Breast epithelium (tissue), 4 donors: Measurements from ENCODE around the gene NFAT5. TPM values are rescaled to one million over a fixed set of nuclear protein-coding genes. Genes with fewer than 3 reads are reported as not detected.

Source experiments
- DNase-seq, 2 donors: peaks; one replicate each; pipeline ENCODE4 v3.0.0-alpha.2; 2019; ENCODE audit warnings: low spot score in 2 of 2
- H3K27ac ChIP-seq, 2 donors: fragments of 200-600 bp; sonication (generic) in 1 of 2; one replicate each; pipeline ENCODE4 v1.5.1; 2016 to 2019; ENCODE audit warnings: mild to moderate bottlenecking in 1 of 2
- H3K27me3 ChIP-seq, 2 donors: fragments of 200-600 bp; sonication (generic) in 1 of 2; one replicate each; pipeline versions ENCODE4 v1.5.1 to v1.6.0; 2017 to 2019; ENCODE audit warnings: control low read depth in 1 of 2, mild to moderate bottlenecking in 1 of 2
- H3K36me3 ChIP-seq: fragments of 200-600 bp; one replicate; pipeline ENCODE4 v1.5.1; 2019
- H3K4me1 ChIP-seq, 2 donors: fragments of 200-600 bp; sonication (generic); one replicate each; pipeline ENCODE4 v1.5.1; 2016 to 2019; ENCODE audit warnings: control low read depth in 1 of 2
- H3K4me3 ChIP-seq, 3 donors: fragments of 200-600 bp; sonication (generic); 1 replicate in 2 of 3; 2 replicates in 1 of 3; pipeline ENCODE4 v1.5.1; 2016 to 2019; ENCODE audit warnings: mild to moderate bottlenecking in 3 of 3, moderate library complexity in 2 of 3
- H3K9me3 ChIP-seq, 2 donors: fragments of 200-600 bp; sonication (generic) in 1 of 2; one replicate each; pipeline ENCODE4 v1.5.1; 2016 to 2019; ENCODE audit warnings: control low read depth in 1 of 2
- POLR2A ChIP-seq: fragments of 450-650 bp; IDR thresholded peaks from one replicate; pipeline ENCODE4 v1.6.1; 2016; ENCODE audit warnings: antibody characterized with exemption, mild to moderate bottlenecking, moderate library complexity
- POLR2AphosphoS5 ChIP-seq, 3 donors: sonication (generic); formaldehyde crosslinking; IDR thresholded peaks; one replicate each; pipeline ENCODE4 v1.6.1; 2017; ENCODE audit warnings: antibody characterized with exemption in 3 of 3
- intact Hi-C: fragments of 100-400 bp; cut with DNase I; formaldehyde crosslinking; loops from one replicate; pipeline ENCODE4 v1.15.1; 2023; ENCODE audit warnings: low total_unique reads
- total RNA-seq, 3 donors: library from RNA; depleted of rRNA; stranded (reverse); fragments of >200 nt; gene quantifications; one replicate each; pipeline ENCODE4 v1.1.0, GENCODE V29; 2016
- TF ChIP-seq, protein P1 (sequence below), 3 donors: fragments of 450-650 bp; IDR thresholded peaks; one replicate each; pipeline ENCODE4 v1.5.1; 2016 to 2017; ENCODE audit warnings: antibody characterized with exemption in 3 of 3, mild to moderate bottlenecking in 3 of 3, moderate library complexity in 3 of 3

Gene NFAT5
- total RNA-seq, 3 donors from 2014 or later: 57.3 to 88.3 (median 63.3) TPM

DNA sequence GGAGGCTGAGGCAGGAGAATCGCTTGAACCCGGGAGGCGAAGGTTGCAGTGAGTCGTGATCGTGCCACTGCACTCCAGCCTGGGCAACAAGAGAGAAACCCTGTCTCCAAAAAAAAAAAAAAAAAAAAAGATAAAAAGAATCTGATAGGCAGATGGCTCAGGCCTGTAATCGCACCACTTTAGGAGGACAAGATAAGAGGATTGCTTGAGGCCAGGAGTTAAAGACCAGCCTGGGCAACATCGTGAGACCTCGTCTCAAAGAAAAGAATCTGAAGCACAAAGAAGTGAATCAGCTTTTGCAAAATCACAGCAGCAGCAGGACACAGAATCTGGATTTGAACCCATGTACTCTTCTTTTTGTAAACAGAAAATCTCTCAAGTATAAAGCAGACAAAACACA, 181.3 kb downstream of the NFAT5 start:
- no peaks in the 10 kb centered on the region for H3K9me3 ChIP-seq

DNA sequence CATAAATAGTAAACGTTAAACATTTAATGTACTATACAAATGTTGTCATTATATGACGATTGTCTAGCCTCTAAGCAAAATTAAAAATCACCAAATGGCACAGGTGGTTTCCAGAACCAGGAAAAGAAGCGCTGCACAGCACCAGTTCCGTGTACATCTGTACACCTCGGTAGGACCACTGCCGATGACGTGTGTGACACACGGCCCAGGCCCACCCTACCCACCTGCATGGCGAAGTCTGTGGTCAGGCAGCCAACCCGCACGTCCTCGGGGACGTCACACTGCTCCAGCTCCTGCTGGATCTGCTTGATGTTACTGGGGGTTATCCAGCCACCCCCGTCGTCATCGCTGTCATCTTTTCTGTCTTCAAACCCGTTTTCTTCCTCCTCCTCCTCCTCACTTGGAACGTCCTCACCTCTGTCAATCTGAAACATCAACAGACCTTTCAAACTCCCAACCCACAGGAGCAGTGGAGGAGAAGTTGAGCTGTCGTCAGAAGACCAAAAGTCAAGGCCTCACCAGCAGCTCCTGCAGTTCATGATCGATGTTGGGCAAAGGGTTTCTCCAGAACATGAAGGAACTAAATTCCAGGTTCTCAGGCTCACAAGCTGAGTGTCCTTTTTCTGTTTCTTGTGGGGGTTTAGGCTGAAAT, 183.1 kb downstream of the NFAT5 start:
- H3K9me3 ChIP-seq: no peaks in the 10 kb centered on the region
- no peak overlapping the region for H3K4me3 ChIP-seq
- H3K4me1 ChIP-seq: peaks cover 0 to 11% of the 10 kb centered on the region in 2 donors
- DNase-seq: no peak
- TF ChIP-seq POLR2A: no peak
- no peak for TF ChIP-seq POLR2AphosphoS5 (IDR thresholded peaks at IDR 0.05)
- TF ChIP-seq, protein P1, sequence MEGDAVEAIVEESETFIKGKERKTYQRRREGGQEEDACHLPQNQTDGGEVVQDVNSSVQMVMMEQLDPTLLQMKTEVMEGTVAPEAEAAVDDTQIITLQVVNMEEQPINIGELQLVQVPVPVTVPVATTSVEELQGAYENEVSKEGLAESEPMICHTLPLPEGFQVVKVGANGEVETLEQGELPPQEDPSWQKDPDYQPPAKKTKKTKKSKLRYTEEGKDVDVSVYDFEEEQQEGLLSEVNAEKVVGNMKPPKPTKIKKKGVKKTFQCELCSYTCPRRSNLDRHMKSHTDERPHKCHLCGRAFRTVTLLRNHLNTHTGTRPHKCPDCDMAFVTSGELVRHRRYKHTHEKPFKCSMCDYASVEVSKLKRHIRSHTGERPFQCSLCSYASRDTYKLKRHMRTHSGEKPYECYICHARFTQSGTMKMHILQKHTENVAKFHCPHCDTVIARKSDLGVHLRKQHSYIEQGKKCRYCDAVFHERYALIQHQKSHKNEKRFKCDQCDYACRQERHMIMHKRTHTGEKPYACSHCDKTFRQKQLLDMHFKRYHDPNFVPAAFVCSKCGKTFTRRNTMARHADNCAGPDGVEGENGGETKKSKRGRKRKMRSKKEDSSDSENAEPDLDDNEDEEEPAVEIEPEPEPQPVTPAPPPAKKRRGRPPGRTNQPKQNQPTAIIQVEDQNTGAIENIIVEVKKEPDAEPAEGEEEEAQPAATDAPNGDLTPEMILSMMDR (IDR thresholded peaks at IDR 0.05): no peak
- H3K27me3 ChIP-seq: no peaks in the 10 kb centered on the region
- no peaks in the 10 kb centered on the region for H3K36me3 ChIP-seq
- intact Hi-C loops: no loop called here
- H3K27ac ChIP-seq: no peak overlapping the region

More for the DNA sequence above, 181.3 kb downstream of the NFAT5 start:
- intact Hi-C loops: no loop called here
- Histone ChIP-seq H3K4me3 (no peak overlapping the region), H3K4me1 (no peaks in the 10 kb centered on the region), H3K27me3 (no peaks in the 10 kb centered on the region), H3K36me3 (no peaks in the 10 kb centered on the region), H3K27ac (no peak overlapping the region)
- DNase-seq: no peak
- TF ChIP-seq, protein P1 (IDR thresholded peaks at IDR 0.05): no peak
- TF ChIP-seq POLR2A (no peak), POLR2AphosphoS5 (IDR thresholded peaks at IDR 0.05) (no peak)

DNA sequence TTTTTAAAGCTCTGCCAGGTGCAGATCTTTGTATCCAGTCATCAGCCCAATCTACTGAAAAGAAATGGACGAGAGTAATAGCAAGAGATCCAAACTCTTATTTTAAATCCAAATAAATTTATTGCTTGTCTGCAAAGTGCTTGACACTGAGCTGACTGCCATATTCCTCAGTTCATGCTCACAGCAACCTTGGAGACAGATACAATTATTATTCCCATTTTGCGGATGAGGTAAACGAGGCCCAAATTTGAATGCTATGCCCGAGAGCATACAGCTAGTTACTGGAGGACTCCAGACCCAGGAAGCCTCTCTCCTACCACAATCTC, 188.3 kb downstream of the NFAT5 start:
- Histone ChIP-seq H3K4me1 (peaks cover 0 to 11% of the 10 kb centered on the region in 2 donors), H3K27me3 (no peaks in the 10 kb centered on the region), H3K4me3 (peak overlapping the region; percentile 69 to 88 (median 86)), H3K9me3 (no peaks in the 10 kb centered on the region), H3K36me3 (no peaks in the 10 kb centered on the region), H3K27ac (peak overlapping the region; percentile 73 to 74)
- intact Hi-C loops: no loop called here
- no peak for DNase-seq
- TF ChIP-seq, protein P1 (IDR thresholded peaks at IDR 0.05): no peak
- TF ChIP-seq POLR2AphosphoS5 (IDR thresholded peaks at IDR 0.05) (no peak), POLR2A (no peak)

Other genes with a start within 250 kb of the NFAT5 start
- 10 to 100 TPM; 13.9 to 20.2 (median 19.7) TPM for gene PDF, start 235.4 kb upstream of the NFAT5 start, total RNA-seq
- 10 to 100 TPM; 40.2 to 52.8 (median 44.9) TPM for gene COG8, start 226.4 kb upstream of the NFAT5 start, total RNA-seq
- gene NIP7, start 226.2 kb upstream of the NFAT5 start, total RNA-seq: 10 to 100 TPM; 10.6 to 16.1 (median 15.4) TPM
- gene TMED6, start 214.2 kb upstream of the NFAT5 start, total RNA-seq: 1 to 10 TPM in 1 of 3 donors, under 1 TPM in 1, not detected in 1; 0.32 to 1.3 TPM
- gene TERF2, start 180.0 kb upstream of the NFAT5 start, total RNA-seq: 10 to 100 TPM; 15.5 to 18.7 (median 18.0) TPM
- 10 to 100 TPM; 28.2 to 48.0 (median 34.7) TPM for gene CYB5B, start 141.3 kb upstream of the NFAT5 start, total RNA-seq
- gene NQO1, start 160.6 kb downstream of the NFAT5 start, total RNA-seq: 100 to 1,000 TPM; 116 to 188 (median 133) TPM
- 10 to 100 TPM; 41.6 to 45.8 (median 41.8) TPM for gene NOB1, start 189.0 kb downstream of the NFAT5 start, total RNA-seq
- gene WWP2, start 196.4 kb downstream of the NFAT5 start, total RNA-seq: 10 to 100 TPM; 34.1 to 46.5 (median 34.7) TPM